ENCODE results near the gene OR8S1.
"Not testable (repeated sequence)": the region's sequence is repeated elsewhere in the genome, so short reads cannot be mapped to it uniquely, and the experiment has no call there.

The OR8S1 gene

GRCh38 chr12:48525332-48525731 lies at the start of gene OR8S1:
TSS of gene OR8S1 (plus strand) at chr12:48525632. CDS start at chr12:48525632, 0 bp downstream.
- no peak for DNase-seq

- no peak for DNase-seq
These were observed 43.2 kb upstream of the OR8S1 start, which contains the start of gene C12orf54 for GRCh38 chr12:48482198-48482597. TSS of gene C12orf54 (plus strand) at chr12:48482498. CDS start at chr12:48483297, 799 bp downstream.

- no peak for DNase-seq
These were observed 42.5 kb upstream of the OR8S1 start for GRCh38 chr12:48482930-48483329.

- DNase-seq: peak; percentile 99
These were observed 39.2 kb upstream of the OR8S1 start for GRCh38 chr12:48486261-48486660.

- peak; percentile 74 for DNase-seq
These were observed 38.8 kb upstream of the OR8S1 start for GRCh38 chr12:48486679-48487078.

GRCh38 chr12:48489012-48489411 lies 36.4 kb upstream of the OR8S1 start:
- no peak for DNase-seq

GRCh38 chr12:48489456-48489855 lies 36.0 kb upstream of the OR8S1 start:
- DNase-seq: not testable (repeated sequence)

- DNase-seq: not testable (repeated sequence)
These were observed 25.2 kb upstream of the OR8S1 start for GRCh38 chr12:48500281-48500680.

- DNase-seq: not testable (repeated sequence)
These were observed 18.6 kb upstream of the OR8S1 start for GRCh38 chr12:48506836-48507235.

- DNase-seq: no peak
These were observed 16.4 kb upstream of the OR8S1 start for GRCh38 chr12:48508987-48509386.

GRCh38 chr12:48510111-48510510 lies 15.3 kb upstream of the OR8S1 start:
- DNase-seq: no peak

GRCh38 chr12:48512855-48513254 lies 12.6 kb upstream of the OR8S1 start:
- no peak for DNase-seq

GRCh38 chr12:48514728-48515127 lies 10.7 kb upstream of the OR8S1 start:
- DNase-seq: no peak

- DNase-seq: not testable (repeated sequence)
These were observed 5.1 kb upstream of the OR8S1 start for GRCh38 chr12:48520381-48520780.

GRCh38 chr12:48527891-48528670 lies 2.6 kb downstream of the OR8S1 start:
- no peak for DNase-seq

GRCh38 chr12:48532601-48533000 lies 7.2 kb downstream of the OR8S1 start:
- no peak for DNase-seq

- no peak for DNase-seq
These were observed 11.2 kb downstream of the OR8S1 start for GRCh38 chr12:48536602-48537001.

- DNase-seq: peak; percentile 88
These were observed 17.0 kb downstream of the OR8S1 start for GRCh38 chr12:48542300-48542928.

- no peak for DNase-seq
These were observed 20.5 kb downstream of the OR8S1 start for GRCh38 chr12:48545833-48546469.

GRCh38 chr12:48547012-48547411 lies 21.6 kb downstream of the OR8S1 start:
- DNase-seq: not testable (repeated sequence)

- not testable (repeated sequence) for DNase-seq
These were observed 26.2 kb downstream of the OR8S1 start for GRCh38 chr12:48551636-48552035.

- peak; percentile 69 for DNase-seq
These were observed 28.4 kb downstream of the OR8S1 start for GRCh38 chr12:48553666-48554343.

GRCh38 chr12:48556631-48557030 lies 31.2 kb downstream of the OR8S1 start:
- DNase-seq: no peak

Data from DMS53 (cell line).